ENCODE results near the gene FAM228A. TPM values are rescaled to one million over a fixed set of nuclear protein-coding genes. Genes with fewer than 3 reads are reported as not detected.

The FAM228A gene
- total and polyA plus RNA-seq, 2 donors (not counting 3 experiments of a cell fraction or from before 2014, with no cell fraction given), result 0.36 to 1.00 TPM

DNA sequence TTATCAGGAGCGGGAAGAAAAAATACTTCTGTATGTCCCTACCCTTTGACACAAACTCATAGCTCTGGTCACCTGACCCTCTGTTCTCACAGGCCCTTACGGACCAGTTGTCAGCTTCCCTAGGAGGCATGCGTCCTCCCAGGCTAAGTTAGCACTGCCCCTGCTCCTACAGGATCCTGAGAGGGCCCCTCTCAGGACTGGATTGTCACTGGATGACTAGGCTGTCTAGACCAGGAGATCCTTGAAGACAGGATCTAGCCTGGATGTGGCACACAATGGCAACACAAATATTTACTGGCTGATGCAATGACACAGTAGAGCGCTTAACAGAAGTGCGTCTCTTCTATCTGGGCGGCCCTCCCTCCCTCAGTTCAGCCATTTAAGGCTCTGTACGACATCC is 7.7 kb downstream of the FAM228A start:
- Histone ChIP-seq H3K27me3 (ENCODE audit: control insufficient read depth in 2 of 2, insufficient read depth in 2 of 2, low read length in 2 of 2) (no peaks in the 10 kb centered on the region), H3K4me2 (ENCODE audit: insufficient read depth, low read length) (no peak overlapping the region), H3K79me2 (ENCODE audit: control insufficient read depth, insufficient read depth, low read length) (no peaks in the 10 kb centered on the region), H2AFZ (ENCODE audit: low read depth, low read length) (no peak overlapping the region), H3K9me1 (replicated peaks; ENCODE audit: control insufficient read depth, extremely low read depth, insufficient read depth, low read length) (no peaks in the 10 kb centered on the region), H3K4me3 (replicated peaks in 1 of 3; ENCODE audit: insufficient read depth in 1 of 3, low read depth in 1 of 3, low read length in 3 of 3) (no peak overlapping the region), H3K36me3 (ENCODE audit: control insufficient read depth in 2 of 2, extremely low read depth in 1 of 2, insufficient read depth in 2 of 2, low read length in 2 of 2) (no peaks in the 10 kb centered on the region), H3K4me1 (ENCODE audit: control insufficient read depth, extremely low read depth, insufficient read depth, low read length) (no peaks in the 10 kb centered on the region), H3K9me3 (replicated peaks; ENCODE audit: control insufficient read depth, insufficient read depth, low read length) (no peaks in the 10 kb centered on the region), H3K9ac (replicated peaks; ENCODE audit: extremely low read depth, insufficient read depth, low read length) (no peak overlapping the region), H3K27ac (ENCODE audit: insufficient read depth, low read depth, low read length) (no peak overlapping the region), H4K20me1 (replicated peaks; ENCODE audit: control insufficient read depth, extremely low read depth, insufficient read depth, low read length) (no peaks in the 10 kb centered on the region)
- TF ChIP-seq GATA2 (IDR thresholded peaks at IDR 0.05; ENCODE audit: insufficient read depth, insufficient read length, low read depth, low read length) (no peak), EZH2 (IDR thresholded peaks at IDR 0.05; ENCODE audit: borderline replicate concordance, low read depth, low read length, severe bottlenecking) (no peak), POLR2AphosphoS5 (IDR thresholded peaks at IDR 0.05; ENCODE audit: insufficient read depth, low read depth, low read length) (no peak), JUN (IDR thresholded peaks at IDR 0.05; ENCODE audit: borderline replicate concordance, insufficient read depth, insufficient read length, low read depth) (no peak), FOS (IDR thresholded peaks at IDR 0.05; ENCODE audit: borderline replicate concordance, insufficient read depth, low read length) (no peak), POLR2A (IDR thresholded peaks at IDR 0.05; ENCODE audit: low read depth, low read length) (no peak), MYC (IDR thresholded peaks at IDR 0.05; ENCODE audit: low read depth, low read length) (no peak), MAX (IDR thresholded peaks at IDR 0.05; ENCODE audit: insufficient read depth, insufficient read length) (no peak)
- TF ChIP-seq, protein P1, sequence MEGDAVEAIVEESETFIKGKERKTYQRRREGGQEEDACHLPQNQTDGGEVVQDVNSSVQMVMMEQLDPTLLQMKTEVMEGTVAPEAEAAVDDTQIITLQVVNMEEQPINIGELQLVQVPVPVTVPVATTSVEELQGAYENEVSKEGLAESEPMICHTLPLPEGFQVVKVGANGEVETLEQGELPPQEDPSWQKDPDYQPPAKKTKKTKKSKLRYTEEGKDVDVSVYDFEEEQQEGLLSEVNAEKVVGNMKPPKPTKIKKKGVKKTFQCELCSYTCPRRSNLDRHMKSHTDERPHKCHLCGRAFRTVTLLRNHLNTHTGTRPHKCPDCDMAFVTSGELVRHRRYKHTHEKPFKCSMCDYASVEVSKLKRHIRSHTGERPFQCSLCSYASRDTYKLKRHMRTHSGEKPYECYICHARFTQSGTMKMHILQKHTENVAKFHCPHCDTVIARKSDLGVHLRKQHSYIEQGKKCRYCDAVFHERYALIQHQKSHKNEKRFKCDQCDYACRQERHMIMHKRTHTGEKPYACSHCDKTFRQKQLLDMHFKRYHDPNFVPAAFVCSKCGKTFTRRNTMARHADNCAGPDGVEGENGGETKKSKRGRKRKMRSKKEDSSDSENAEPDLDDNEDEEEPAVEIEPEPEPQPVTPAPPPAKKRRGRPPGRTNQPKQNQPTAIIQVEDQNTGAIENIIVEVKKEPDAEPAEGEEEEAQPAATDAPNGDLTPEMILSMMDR (IDR thresholded peaks at IDR 0.05; ENCODE audit: extremely low read depth in 1 of 2, insufficient read depth in 1 of 2, low read depth in 1 of 2, low read length in 2 of 2), result no peak
- FAIRE-seq (no peak), DNase-seq (ENCODE audit: low read depth, low spot score) (no peak)
- CTCF ChIA-PET, result interaction anchor here (1.4 kb wide), 1 partner anchor 9 kb away, joined by 3 read pairs; no protein-coding TSS in a partner anchor
- no TSS peak for BruUV-seq (replicated peaks)
- dilution Hi-C loops (cut with MboI; ENCODE audit: extremely low pct_ligation_motif_present, low sequenced_read_pairs), result no loop called here
- POLR2A ChIA-PET, result no interaction called here
- intact Hi-C loops (cut with micrococcal nuclease), result no loop called here
